Liver (tissue), 9 donors: ENCODE measurements around the gene SLC66A2. TPM values are rescaled to one million over a fixed set of nuclear protein-coding genes. Genes with fewer than 3 reads are reported as not detected.

Experiments used
- DNase-seq: peaks from one replicate; pipeline ENCODE4 v3.0.0-alpha.2; 2017; ENCODE audit warnings: low spot score
- H3K27ac ChIP-seq, 2 donors: one replicate each; pipeline ENCODE4 v1.7.0; 2013; ENCODE audit warnings: inconsistent platforms in 2 of 2, low read length in 2 of 2, control low read depth in 1 of 2, low read depth in 1 of 2, mild to moderate bottlenecking in 1 of 2
- H3K27me3 ChIP-seq, 4 donors: one replicate each; pipeline versions ENCODE4 v1.6.1 to v1.7.0; 2013; ENCODE audit warnings: low read length in 3 of 4, inconsistent platforms in 1 of 4, mild to moderate bottlenecking in 1 of 4, moderate library complexity in 1 of 4; ENCODE audit not compliant: control insufficient read depth in 4 of 4, insufficient read depth in 4 of 4
- H3K36me3 ChIP-seq, 4 donors: one replicate each; pipeline versions ENCODE4 v1.6.1 to v1.7.0; 2013; ENCODE audit warnings: low read length in 3 of 4, mild to moderate bottlenecking in 3 of 4, low read depth in 1 of 4, moderate library complexity in 1 of 4; ENCODE audit not compliant: control insufficient read depth in 4 of 4, insufficient read depth in 3 of 4
- H3K4me1 ChIP-seq, 4 donors: one replicate each; pipeline versions ENCODE4 v1.6.1 to v1.7.0; 2013; ENCODE audit warnings: low read length in 3 of 4, mild to moderate bottlenecking in 3 of 4, moderate library complexity in 1 of 4; ENCODE audit not compliant: control insufficient read depth in 4 of 4, insufficient read depth in 4 of 4
- H3K4me3 ChIP-seq, 3 donors: one replicate each; pipeline versions ENCODE4 v1.6.1 to v1.7.0; 2013; ENCODE audit warnings: low read length in 3 of 3, control low read depth in 1 of 3, low read depth in 1 of 3, mild to moderate bottlenecking in 1 of 3
- H3K9ac ChIP-seq, 2 donors: one replicate each; pipeline ENCODE4 v1.7.0; 2013; ENCODE audit warnings: low read length in 2 of 2, mild to moderate bottlenecking in 2 of 2, moderate library complexity in 2 of 2, control low read depth in 1 of 2, low read depth in 1 of 2
- H3K9me3 ChIP-seq, 4 donors: one replicate each; pipeline versions ENCODE4 v1.6.1 to v1.7.0; 2013; ENCODE audit warnings: low read length in 3 of 4; ENCODE audit not compliant: control insufficient read depth in 4 of 4
- ATF3 ChIP-seq: IDR thresholded peaks from 2 replicates; pipeline ENCODE4 v1.6.1; 2016; ENCODE audit warnings: antibody characterized with exemption
- CTCF ChIP-seq: fragments of 150-350 bp; IDR thresholded peaks from 2 replicates; pipeline ENCODE4 v1.5.1; 2017; ENCODE audit warnings: improper control_type of control experiment, low read depth, low read length; ENCODE audit not compliant: missing input control
- FOXA2 ChIP-seq: IDR thresholded peaks from 2 replicates; pipeline ENCODE4 v1.6.1; 2016; ENCODE audit warnings: antibody characterized with exemption
- GABPA ChIP-seq, 2 donors: IDR thresholded peaks in 1 of 2; conservative IDR thresholded peaks in 1 of 2; 2 replicates each; pipeline ENCODE4 v1.6.1; 2016; ENCODE audit warnings: antibody characterized with exemption in 2 of 2, mild to moderate bottlenecking in 1 of 2, moderate library complexity in 1 of 2
- REST ChIP-seq: IDR thresholded peaks from 2 replicates; pipeline ENCODE4 v1.6.1; 2016; ENCODE audit warnings: antibody characterized with exemption, mild to moderate bottlenecking
- SP1 ChIP-seq: IDR thresholded peaks from 2 replicates; pipeline ENCODE4 v1.6.1; 2018; ENCODE audit warnings: antibody characterized with exemption, mild to moderate bottlenecking
- YY1 ChIP-seq: IDR thresholded peaks from 2 replicates; pipeline ENCODE4 v1.6.1; 2016; ENCODE audit warnings: antibody characterized with exemption, mild to moderate bottlenecking
- ZBTB33 ChIP-seq: IDR thresholded peaks from 2 replicates; pipeline ENCODE4 v1.6.1; 2016; ENCODE audit warnings: antibody characterized with exemption
- WGBS: extraction: QIAGEN DNeasy Blood & Tissue Kit; methylation state at CpG from one replicate; pipeline ENCODE4 v1.1.7; 2013; 5-methylcytosine and 5-hydroxymethylcytosine counted together
- polyA plus RNA-seq, 2 donors: library from polyadenylated mRNA; stranded (reverse) in 1 of 2; unstranded in 1 of 2; fragments of 200-250 nt in 1 of 2; fragments of >200 nt in 1 of 2; fragmentation: Nextera tagmentation in 1 of 2; extraction: Ambion mirVana in 1 of 2; gene quantifications; one replicate each; pipeline versions ENCODE4 v1.2.1 to v1.2.3, GENCODE V29; 2013 to 2015
- total RNA-seq, 2 donors: library from RNA; depleted of rRNA; stranded (reverse); fragments of >200 nt; gene quantifications; one replicate each; pipeline ENCODE4 v1.2.3, GENCODE V29; 2014
- donor health status: healthy.
- donor health status: healthy.
- donor health status: healthy.
- donor health status: healthy.
- donor health status: healthy.

SLC66A2 gene
- total and polyA plus RNA-seq, 4 donors = 47.8 to 107 (median 67.9) TPM

- Histone ChIP-seq H3K4me3 (no peak overlapping the region), H3K9ac (no peak overlapping the region), H3K4me1 (no peaks in the 10 kb centered on the region), H3K27me3 (no peaks in the 10 kb centered on the region), H3K36me3 (no peaks in the 10 kb centered on the region), H3K9me3 (peaks cover 0 to 5% (median 0%) of the 10 kb centered on the region in 4 donors), H3K27ac (no peak overlapping the region)
- TF ChIP-seq ATF3 (no peak), SP1 (no peak), CTCF (no peak), ZBTB33 (no peak)
- 83% methylated on average over 16 of the region's 16 CpGs for WGBS
- DNase-seq = no peak
These were observed 75.0 kb downstream of the SLC66A2 start for GRCh38 chr18:79876497-79876896.

GRCh38 chr18:79875931-79876461, 75.5 kb downstream of the SLC66A2 start:
- H3K27me3 ChIP-seq = no peaks in the 10 kb centered on the region
- 83% methylated on average over 23 of the region's 23 CpGs for WGBS
- H3K4me3 ChIP-seq = no peak overlapping the region
- no peak overlapping the region for H3K9ac ChIP-seq
- H3K4me1 ChIP-seq = no peaks in the 10 kb centered on the region
- peaks cover 0 to 5% (median 0%) of the 10 kb centered on the region in 4 donors for H3K9me3 ChIP-seq
- H3K36me3 ChIP-seq = no peaks in the 10 kb centered on the region
- TF ChIP-seq YY1 (no peak), ATF3 (no peak), REST (no peak), CTCF (no peak), GABPA (IDR thresholded peaks at IDR 0.05 in 1 of 2, conservative IDR thresholded peaks at IDR 0.05 in 1 of 2) (no peak), FOXA2 (no peak)
- H3K27ac ChIP-seq = no peak overlapping the region
- DNase-seq = no peak
